Breast epithelium (tissue), 4 donors: ENCODE results near the gene KRTAP5-9. TPM values are rescaled to one million over a fixed set of nuclear protein-coding genes. Genes with fewer than 3 reads are reported as not detected.

Source experiments
- DNase-seq, 2 donors: peaks; one replicate each; pipeline ENCODE4 v3.0.0-alpha.2; 2019; ENCODE audit warnings: low spot score in 2 of 2
- H3K27ac ChIP-seq, 2 donors: fragments of 200-600 bp; sonication (generic) in 1 of 2; one replicate each; pipeline ENCODE4 v1.5.1; 2016 to 2019; ENCODE audit warnings: mild to moderate bottlenecking in 1 of 2
- H3K27me3 ChIP-seq, 2 donors: fragments of 200-600 bp; sonication (generic) in 1 of 2; one replicate each; pipeline versions ENCODE4 v1.5.1 to v1.6.0; 2017 to 2019; ENCODE audit warnings: control low read depth in 1 of 2, mild to moderate bottlenecking in 1 of 2
- H3K36me3 ChIP-seq: fragments of 200-600 bp; one replicate; pipeline ENCODE4 v1.5.1; 2019
- H3K4me1 ChIP-seq, 2 donors: fragments of 200-600 bp; sonication (generic); one replicate each; pipeline ENCODE4 v1.5.1; 2016 to 2019; ENCODE audit warnings: control low read depth in 1 of 2
- H3K4me3 ChIP-seq, 3 donors: fragments of 200-600 bp; sonication (generic); 1 replicate in 2 of 3; 2 replicates in 1 of 3; pipeline ENCODE4 v1.5.1; 2016 to 2019; ENCODE audit warnings: mild to moderate bottlenecking in 3 of 3, moderate library complexity in 2 of 3
- H3K9me3 ChIP-seq, 2 donors: fragments of 200-600 bp; sonication (generic) in 1 of 2; one replicate each; pipeline ENCODE4 v1.5.1; 2016 to 2019; ENCODE audit warnings: control low read depth in 1 of 2
- POLR2A ChIP-seq: fragments of 450-650 bp; IDR thresholded peaks from one replicate; pipeline ENCODE4 v1.6.1; 2016; ENCODE audit warnings: antibody characterized with exemption, mild to moderate bottlenecking, moderate library complexity
- POLR2AphosphoS5 ChIP-seq, 3 donors: sonication (generic); formaldehyde crosslinking; IDR thresholded peaks; one replicate each; pipeline ENCODE4 v1.6.1; 2017; ENCODE audit warnings: antibody characterized with exemption in 3 of 3
- intact Hi-C: fragments of 100-400 bp; cut with DNase I; formaldehyde crosslinking; loops from one replicate; pipeline ENCODE4 v1.15.1; 2023; ENCODE audit warnings: low total_unique reads
- total RNA-seq, 3 donors: library from RNA; depleted of rRNA; stranded (reverse); fragments of >200 nt; gene quantifications; one replicate each; pipeline ENCODE4 v1.1.0, GENCODE V29; 2016
- TF ChIP-seq, protein P1 (sequence below), 3 donors: fragments of 450-650 bp; IDR thresholded peaks; one replicate each; pipeline ENCODE4 v1.5.1; 2016 to 2017; ENCODE audit warnings: antibody characterized with exemption in 3 of 3, mild to moderate bottlenecking in 3 of 3, moderate library complexity in 3 of 3

KRTAP5-9 gene
- total RNA-seq, 3 donors from 2014 or later = 0.32 TPM; not detected in 2

DNA sequence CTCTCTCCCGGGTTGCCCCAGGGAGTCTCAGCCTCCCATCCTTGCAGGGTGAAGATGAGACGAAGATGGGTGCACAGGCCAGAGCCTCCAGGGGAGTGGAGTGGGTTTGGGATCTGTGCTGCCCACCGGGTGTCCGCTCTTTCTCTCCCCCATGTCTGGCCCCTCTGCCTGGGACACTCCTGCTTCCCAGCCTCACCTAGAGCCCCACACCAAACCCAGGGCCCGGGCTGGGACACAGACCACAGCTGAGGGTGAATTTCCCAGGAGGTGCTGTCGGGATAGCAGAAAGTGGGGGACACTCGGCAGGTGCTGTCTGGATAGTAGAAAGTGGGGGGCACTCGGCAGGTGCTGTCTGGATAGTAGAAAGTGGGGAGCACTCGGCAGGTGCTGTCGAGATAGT is 46.2 kb upstream of the KRTAP5-9 start:
- Histone ChIP-seq H3K36me3 (peaks cover 4% of the 10 kb centered on the region), H3K4me1 (no peaks in the 10 kb centered on the region), H3K27ac (no peak overlapping the region), H3K4me3 (no peak overlapping the region), H3K27me3 (no peaks in the 10 kb centered on the region), H3K9me3 (peaks cover under 1 to 1% of the 10 kb centered on the region in 2 donors)
- no peak for DNase-seq
- no peak for TF ChIP-seq POLR2A
- TF ChIP-seq, protein P1, sequence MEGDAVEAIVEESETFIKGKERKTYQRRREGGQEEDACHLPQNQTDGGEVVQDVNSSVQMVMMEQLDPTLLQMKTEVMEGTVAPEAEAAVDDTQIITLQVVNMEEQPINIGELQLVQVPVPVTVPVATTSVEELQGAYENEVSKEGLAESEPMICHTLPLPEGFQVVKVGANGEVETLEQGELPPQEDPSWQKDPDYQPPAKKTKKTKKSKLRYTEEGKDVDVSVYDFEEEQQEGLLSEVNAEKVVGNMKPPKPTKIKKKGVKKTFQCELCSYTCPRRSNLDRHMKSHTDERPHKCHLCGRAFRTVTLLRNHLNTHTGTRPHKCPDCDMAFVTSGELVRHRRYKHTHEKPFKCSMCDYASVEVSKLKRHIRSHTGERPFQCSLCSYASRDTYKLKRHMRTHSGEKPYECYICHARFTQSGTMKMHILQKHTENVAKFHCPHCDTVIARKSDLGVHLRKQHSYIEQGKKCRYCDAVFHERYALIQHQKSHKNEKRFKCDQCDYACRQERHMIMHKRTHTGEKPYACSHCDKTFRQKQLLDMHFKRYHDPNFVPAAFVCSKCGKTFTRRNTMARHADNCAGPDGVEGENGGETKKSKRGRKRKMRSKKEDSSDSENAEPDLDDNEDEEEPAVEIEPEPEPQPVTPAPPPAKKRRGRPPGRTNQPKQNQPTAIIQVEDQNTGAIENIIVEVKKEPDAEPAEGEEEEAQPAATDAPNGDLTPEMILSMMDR (IDR thresholded peaks at IDR 0.05) = no peak
- no peak for TF ChIP-seq POLR2AphosphoS5 (IDR thresholded peaks at IDR 0.05)
- intact Hi-C loops = no loop called here

DNA sequence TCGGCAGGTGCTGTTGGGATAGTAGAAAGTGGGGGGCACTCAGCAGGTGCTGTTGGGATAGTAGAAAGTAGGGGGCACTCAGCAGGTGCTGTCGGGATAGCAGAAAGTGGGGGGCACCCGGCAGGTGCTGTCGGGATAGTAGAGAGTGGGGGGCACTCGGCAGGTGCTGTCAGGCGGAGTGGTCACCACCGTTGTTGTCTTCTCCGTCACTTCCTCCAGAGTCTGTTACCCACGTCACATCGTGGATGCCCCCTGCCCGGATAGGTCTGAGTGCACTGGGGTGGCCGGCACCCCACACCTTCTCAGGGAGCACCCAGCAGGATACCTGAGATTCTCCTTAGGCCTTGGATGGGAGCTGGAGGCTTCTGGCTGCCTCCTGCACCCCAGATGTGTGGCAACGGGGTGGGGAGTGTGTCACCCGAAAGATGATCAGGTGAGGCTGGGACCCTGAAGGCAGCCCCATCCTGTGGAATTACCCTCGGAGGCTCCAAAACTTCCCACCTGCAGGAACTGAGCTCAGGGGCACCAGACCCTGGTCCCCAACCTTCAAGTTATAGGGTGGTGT is 45.3 kb upstream of the KRTAP5-9 start:
- Histone ChIP-seq H3K27ac (no peak overlapping the region), H3K9me3 (peaks cover 5 to 10% of the 10 kb centered on the region in 2 donors), H3K4me3 (no peak overlapping the region), H3K36me3 (no peaks in the 10 kb centered on the region), H3K4me1 (no peaks in the 10 kb centered on the region), H3K27me3 (no peaks in the 10 kb centered on the region)
- TF ChIP-seq, protein P1 (IDR thresholded peaks at IDR 0.05) = no peak
- no peak for TF ChIP-seq POLR2A
- no peak for TF ChIP-seq POLR2AphosphoS5 (IDR thresholded peaks at IDR 0.05)
- no peak for DNase-seq
- intact Hi-C loops = no loop called here

DNA sequence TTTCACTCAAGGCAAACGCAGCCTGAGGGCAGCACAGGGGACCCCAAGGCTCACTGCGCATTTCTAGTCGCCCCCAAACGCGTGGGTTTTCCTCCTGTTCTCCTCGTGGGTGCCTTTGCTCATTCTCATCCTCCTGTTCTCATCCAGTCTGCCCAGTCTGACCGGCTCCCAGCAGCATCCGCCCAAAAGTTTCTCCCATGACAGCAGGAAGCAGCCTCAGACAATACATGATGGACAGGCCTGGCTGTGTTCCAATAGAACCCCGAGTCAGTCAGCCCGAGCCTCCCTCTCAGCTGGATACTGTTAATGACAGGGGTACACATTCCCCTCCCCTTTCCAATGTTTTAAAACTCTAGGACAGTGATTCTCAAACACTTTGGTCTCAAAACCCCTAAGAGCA is 43.7 kb upstream of the KRTAP5-9 start:
- no peak for TF ChIP-seq POLR2A
- TF ChIP-seq, protein P1 (IDR thresholded peaks at IDR 0.05) = no peak
- TF ChIP-seq POLR2AphosphoS5 (IDR thresholded peaks at IDR 0.05) = no peak
- no peaks in the 10 kb centered on the region for H3K4me1 ChIP-seq
- H3K27ac ChIP-seq = no peak overlapping the region
- intact Hi-C loops = no loop called here
- H3K36me3 ChIP-seq = no peaks in the 10 kb centered on the region
- H3K9me3 ChIP-seq = peaks cover 13 to 25% of the 10 kb centered on the region in 2 donors
- DNase-seq = no peak
- H3K27me3 ChIP-seq = no peaks in the 10 kb centered on the region
- H3K4me3 ChIP-seq = no peak overlapping the region

DNA sequence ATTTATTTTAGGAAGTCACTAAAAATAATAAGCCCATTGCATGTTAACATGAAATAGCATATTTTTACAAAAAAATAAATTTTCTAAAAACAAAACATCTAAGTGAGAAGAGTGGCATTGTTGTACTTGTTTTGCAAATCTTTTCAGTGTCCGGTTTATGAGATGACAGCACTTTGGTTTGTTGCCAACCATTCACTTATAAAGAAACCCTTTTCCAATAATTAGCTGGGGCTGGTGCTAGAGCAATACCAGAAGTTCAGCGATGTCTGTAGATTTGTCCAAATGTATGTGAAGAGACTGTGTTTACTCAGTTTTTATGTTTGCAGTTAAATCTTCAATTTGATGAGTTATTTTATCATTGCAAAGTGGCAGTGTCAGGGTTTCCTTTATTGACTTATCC is 43.2 kb upstream of the KRTAP5-9 start:
- Histone ChIP-seq H3K4me3 (no peak overlapping the region), H3K9me3 (peaks cover 18 to 30% of the 10 kb centered on the region in 2 donors), H3K27ac (no peak overlapping the region), H3K36me3 (no peaks in the 10 kb centered on the region), H3K27me3 (no peaks in the 10 kb centered on the region), H3K4me1 (no peaks in the 10 kb centered on the region)
- intact Hi-C loops = no loop called here
- TF ChIP-seq, protein P1 (IDR thresholded peaks at IDR 0.05) = no peak
- TF ChIP-seq POLR2A (no peak), POLR2AphosphoS5 (IDR thresholded peaks at IDR 0.05) (no peak)
- no peak for DNase-seq

DNA sequence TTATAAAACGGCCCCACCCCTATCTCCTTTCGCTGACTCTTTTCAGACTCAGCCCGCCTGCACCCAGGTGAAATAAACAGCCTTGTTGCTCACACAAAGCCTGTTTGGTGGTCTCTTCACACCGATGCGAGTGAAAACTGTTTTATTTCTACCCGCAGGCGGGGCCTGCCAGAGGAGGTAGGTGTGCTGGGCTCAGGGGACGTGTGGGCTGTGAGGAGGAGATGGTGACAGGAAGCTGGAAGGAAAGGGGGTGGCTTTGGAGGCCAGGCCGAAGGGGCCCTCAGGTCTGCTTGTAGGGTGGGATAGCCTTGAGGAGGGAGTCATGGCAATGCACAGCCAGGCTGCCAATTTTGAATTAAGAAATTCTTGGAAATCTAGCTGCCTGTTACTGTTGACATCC is 42.4 kb upstream of the KRTAP5-9 start:
- intact Hi-C loops = no loop called here
- H3K27me3 ChIP-seq = no peaks in the 10 kb centered on the region
- no peak overlapping the region for H3K27ac ChIP-seq
- no peaks in the 10 kb centered on the region for H3K36me3 ChIP-seq
- no peak overlapping the region for H3K4me3 ChIP-seq
- no peak for DNase-seq
- H3K4me1 ChIP-seq = no peaks in the 10 kb centered on the region
- H3K9me3 ChIP-seq = peaks cover 21 to 38% of the 10 kb centered on the region in 2 donors
- TF ChIP-seq POLR2A (no peak), POLR2AphosphoS5 (IDR thresholded peaks at IDR 0.05) (no peak)
- TF ChIP-seq, protein P1 (IDR thresholded peaks at IDR 0.05) = no peak
